ENCODE data around the gene PTPRE. TPM values are rescaled to one million over a fixed set of nuclear protein-coding genes. Genes with fewer than 3 reads are reported as not detected.

The PTPRE gene
- polyA plus RNA-seq, 1 donor (not counting 4 experiments of a cell fraction or from before 2014, with no cell fraction given), result 15.1 TPM

- Histone ChIP-seq H3K36me3 (ENCODE audit: control insufficient read depth in 2 of 2, extremely low read depth in 1 of 2, insufficient read depth in 2 of 2, low read length in 2 of 2) (no peaks in the 10 kb centered on the region), H3K4me2 (ENCODE audit: control insufficient read depth, extremely low read depth, insufficient read depth, low read depth, low read length) (no peak overlapping the region), H3K9me3 (ENCODE audit: control insufficient read depth, low read depth, low read length) (no peaks in the 10 kb centered on the region), H3K9me1 (ENCODE audit: control insufficient read depth, extremely low read depth, insufficient read depth, low read length) (no peaks in the 10 kb centered on the region), H2AFZ (ENCODE audit: control insufficient read depth, low read length) (no peak overlapping the region), H3K27ac (ENCODE audit: control insufficient read depth, insufficient read depth, low read length) (no peak overlapping the region), H3K9ac (ENCODE audit: control insufficient read depth, extremely low read depth, insufficient read depth, low read length) (no peak overlapping the region), H3K27me3 (ENCODE audit: control insufficient read depth, extremely low read depth, insufficient read depth, low read length) (peaks cover 16% of the 10 kb centered on the region), H4K20me1 (ENCODE audit: control insufficient read depth, extremely low read depth, insufficient read depth, low read length) (no peaks in the 10 kb centered on the region), H3K79me2 (ENCODE audit: control insufficient read depth, insufficient read depth, low read length) (no peaks in the 10 kb centered on the region), H3K4me1 (ENCODE audit: control insufficient read depth, extremely low read depth, insufficient read depth, low read length) (no peaks in the 10 kb centered on the region), H3K4me3 (ENCODE audit: control insufficient read depth in 2 of 3, extremely low read depth in 1 of 3, insufficient read depth in 2 of 3, low read depth in 1 of 3, low read length in 3 of 3) (no peak overlapping the region)
- DNase-seq (ENCODE audit: low read depth, low spot score), result no peak
- TF ChIP-seq EZH2 (IDR thresholded peaks at IDR 0.05; ENCODE audit: low read length), result no peak
- TF ChIP-seq, protein P1, sequence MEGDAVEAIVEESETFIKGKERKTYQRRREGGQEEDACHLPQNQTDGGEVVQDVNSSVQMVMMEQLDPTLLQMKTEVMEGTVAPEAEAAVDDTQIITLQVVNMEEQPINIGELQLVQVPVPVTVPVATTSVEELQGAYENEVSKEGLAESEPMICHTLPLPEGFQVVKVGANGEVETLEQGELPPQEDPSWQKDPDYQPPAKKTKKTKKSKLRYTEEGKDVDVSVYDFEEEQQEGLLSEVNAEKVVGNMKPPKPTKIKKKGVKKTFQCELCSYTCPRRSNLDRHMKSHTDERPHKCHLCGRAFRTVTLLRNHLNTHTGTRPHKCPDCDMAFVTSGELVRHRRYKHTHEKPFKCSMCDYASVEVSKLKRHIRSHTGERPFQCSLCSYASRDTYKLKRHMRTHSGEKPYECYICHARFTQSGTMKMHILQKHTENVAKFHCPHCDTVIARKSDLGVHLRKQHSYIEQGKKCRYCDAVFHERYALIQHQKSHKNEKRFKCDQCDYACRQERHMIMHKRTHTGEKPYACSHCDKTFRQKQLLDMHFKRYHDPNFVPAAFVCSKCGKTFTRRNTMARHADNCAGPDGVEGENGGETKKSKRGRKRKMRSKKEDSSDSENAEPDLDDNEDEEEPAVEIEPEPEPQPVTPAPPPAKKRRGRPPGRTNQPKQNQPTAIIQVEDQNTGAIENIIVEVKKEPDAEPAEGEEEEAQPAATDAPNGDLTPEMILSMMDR (optimal IDR thresholded peaks at IDR 0.05 in 1 of 3, IDR thresholded peaks at IDR 0.05 in 1 of 3, conservative IDR thresholded peaks at IDR 0.05 in 1 of 3; ENCODE audit: extremely low read depth in 1 of 3, insufficient read depth in 2 of 3, low read length in 3 of 3), result no peak
- no peak for FAIRE-seq
- dilution Hi-C loops (cut with MboI; ENCODE audit: extremely low pct_ligation_motif_present, low sequenced_read_pairs), result no loop called here
Observed at GRCh38 chr10:128026615-128027300, 119.9 kb downstream of the PTPRE start.

DNA sequence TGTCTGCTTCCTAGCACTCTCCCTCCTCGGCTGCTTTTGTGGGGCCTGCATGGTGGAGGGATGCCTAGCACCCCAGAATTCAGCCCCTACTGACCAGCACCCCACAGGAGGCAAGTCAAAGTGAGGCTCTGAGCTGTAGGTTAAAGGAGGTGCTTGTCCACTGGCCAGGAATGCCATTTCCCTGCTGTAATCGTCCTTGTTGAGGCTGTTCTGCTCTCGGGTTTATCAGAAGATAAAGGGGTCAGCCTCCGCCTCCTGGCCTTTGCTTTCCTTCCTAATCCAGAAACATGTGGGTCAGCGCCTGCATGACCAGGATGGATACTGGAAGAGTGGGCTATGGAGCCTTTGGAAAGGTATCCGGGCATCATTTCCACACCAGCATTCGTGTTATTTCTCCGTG lies 120.4 kb downstream of the PTPRE start:
- no peaks in the 10 kb centered on the region for H3K79me2 ChIP-seq (ENCODE audit: control insufficient read depth, insufficient read depth, low read length)
- H3K9ac ChIP-seq (ENCODE audit: control insufficient read depth, extremely low read depth, insufficient read depth, low read length), result no peak overlapping the region
- no peaks in the 10 kb centered on the region for H3K9me3 ChIP-seq (ENCODE audit: control insufficient read depth, low read depth, low read length)
- no peaks in the 10 kb centered on the region for H3K9me1 ChIP-seq (ENCODE audit: control insufficient read depth, extremely low read depth, insufficient read depth, low read length)
- FAIRE-seq, result no peak
- no peaks in the 10 kb centered on the region for H4K20me1 ChIP-seq (ENCODE audit: control insufficient read depth, extremely low read depth, insufficient read depth, low read length)
- no peak for DNase-seq (ENCODE audit: low read depth, low spot score)
- H3K27ac ChIP-seq (ENCODE audit: control insufficient read depth, insufficient read depth, low read length), result no peak overlapping the region
- no peak overlapping the region for H3K4me3 ChIP-seq (ENCODE audit: control insufficient read depth in 2 of 3, extremely low read depth in 1 of 3, insufficient read depth in 2 of 3, low read depth in 1 of 3, low read length in 3 of 3)
- dilution Hi-C loops (cut with MboI; ENCODE audit: extremely low pct_ligation_motif_present, low sequenced_read_pairs), result no loop called here
- H3K4me1 ChIP-seq (ENCODE audit: control insufficient read depth, extremely low read depth, insufficient read depth, low read length), result no peaks in the 10 kb centered on the region
- peaks cover 16% of the 10 kb centered on the region for H3K27me3 ChIP-seq (ENCODE audit: control insufficient read depth, extremely low read depth, insufficient read depth, low read length)
- TF ChIP-seq, protein P1 (optimal IDR thresholded peaks at IDR 0.05 in 1 of 3, IDR thresholded peaks at IDR 0.05 in 1 of 3, conservative IDR thresholded peaks at IDR 0.05 in 1 of 3; ENCODE audit: extremely low read depth in 1 of 3, insufficient read depth in 2 of 3, low read length in 3 of 3), result no peak
- TF ChIP-seq EZH2 (IDR thresholded peaks at IDR 0.05; ENCODE audit: low read length), result no peak
- H3K4me2 ChIP-seq (ENCODE audit: control insufficient read depth, extremely low read depth, insufficient read depth, low read depth, low read length), result no peak overlapping the region
- H2AFZ ChIP-seq (ENCODE audit: control insufficient read depth, low read length), result no peak overlapping the region
- no peaks in the 10 kb centered on the region for H3K36me3 ChIP-seq (ENCODE audit: control insufficient read depth in 2 of 2, extremely low read depth in 1 of 2, insufficient read depth in 2 of 2, low read length in 2 of 2)

Measured in keratinocyte (primary cell).